Measurements from ENCODE around the gene HOXD12.

HOXD12 gene

DNA sequence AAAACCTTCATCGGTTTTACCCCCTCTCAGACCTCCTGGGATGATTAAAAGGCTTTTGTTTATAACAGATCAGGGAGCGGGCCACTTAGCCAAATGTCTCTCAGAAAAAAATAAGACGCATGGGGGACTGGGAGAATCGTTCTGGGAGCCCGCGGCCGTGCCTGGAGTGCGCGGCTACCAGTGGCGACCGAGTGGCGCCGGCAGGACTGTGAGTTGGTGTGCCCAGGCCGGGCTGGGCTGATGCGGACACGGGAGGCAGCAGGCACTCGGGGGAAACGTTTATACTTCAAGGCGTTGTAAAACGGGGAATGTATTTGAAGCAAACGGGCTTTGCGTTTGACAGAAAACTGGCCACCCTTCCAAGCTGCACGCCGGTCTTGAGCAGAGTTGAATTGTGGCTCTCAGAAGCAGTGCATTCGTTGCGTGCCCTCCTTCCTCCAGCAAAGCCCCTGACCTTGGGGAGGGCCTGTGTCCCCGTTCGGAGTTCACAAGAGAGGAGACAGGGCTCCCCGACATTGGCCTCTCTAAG, 12.3 kb downstream of the HOXD12 start:
- H3K36me3 ChIP-seq (ENCODE audit: control insufficient read depth, insufficient read depth, low read length, severe bottlenecking): no peaks in the 10 kb centered on the region
- H3K27me3 ChIP-seq (replicated peaks; ENCODE audit: control insufficient read depth, insufficient read depth, low read length): peaks cover 78% of the 10 kb centered on the region
- no peak overlapping the region for H3K9ac ChIP-seq (ENCODE audit: low read length)
- H3K4me3 ChIP-seq (ENCODE audit: low read length): no peak overlapping the region
- peaks cover 3% of the 10 kb centered on the region for H3K9me3 ChIP-seq (ENCODE audit: control insufficient read depth, low read length)
- no peak for DNase-seq (ENCODE audit: low read depth)
- H3K4me1 ChIP-seq (ENCODE audit: control insufficient read depth, insufficient read depth, low read length): no peaks in the 10 kb centered on the region

DNA sequence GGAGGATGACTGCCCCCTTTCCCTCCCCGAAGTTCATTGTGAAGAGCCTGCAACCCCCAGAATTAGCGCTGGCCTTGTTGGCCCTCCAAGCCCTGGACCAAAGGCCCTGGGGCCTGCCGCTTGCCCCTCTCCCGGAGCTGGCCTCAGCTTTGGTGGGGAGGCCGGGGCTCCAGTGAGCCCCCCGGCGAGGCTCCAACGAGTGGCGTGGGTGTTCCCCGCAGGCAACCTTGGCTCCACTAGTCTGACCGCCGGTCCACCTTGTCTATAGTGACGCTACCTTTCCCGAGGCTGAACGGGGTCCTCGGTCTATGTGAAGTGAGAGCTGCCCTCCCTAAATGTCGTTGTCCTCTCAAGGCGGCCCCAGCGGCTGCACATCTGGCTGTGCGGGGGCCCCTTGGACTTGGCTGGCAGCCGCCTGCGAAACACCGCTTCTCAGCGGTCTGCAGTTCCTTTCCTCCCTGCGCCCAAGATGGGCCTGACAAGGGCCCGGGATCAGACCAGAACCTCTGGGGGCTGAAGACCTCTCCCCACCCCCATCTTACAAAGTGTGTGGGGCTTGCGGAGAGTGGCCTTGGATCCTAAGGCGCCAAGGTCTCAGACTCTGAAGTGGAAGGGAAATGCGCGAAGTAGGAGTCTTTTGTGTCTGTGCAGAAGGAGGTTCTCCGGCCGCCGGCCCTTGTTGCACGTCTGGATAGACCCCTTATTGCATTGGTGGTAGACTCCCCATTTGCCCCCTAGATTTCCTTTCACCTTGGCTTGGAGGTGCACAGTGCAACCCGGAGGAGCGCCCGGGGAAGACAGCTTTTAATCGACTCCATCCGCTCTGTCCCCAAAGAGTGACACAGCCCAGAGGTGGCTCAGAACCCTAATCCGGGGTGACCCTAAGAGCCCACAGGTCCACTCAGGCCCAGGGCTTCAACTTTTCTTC, 13.0 kb downstream of the HOXD12 start:
- DNase-seq (ENCODE audit: low read depth): no peak
- H3K4me1 ChIP-seq (ENCODE audit: control insufficient read depth, insufficient read depth, low read length): peaks cover 5% of the 10 kb centered on the region
- H3K27me3 ChIP-seq (replicated peaks; ENCODE audit: control insufficient read depth, insufficient read depth, low read length): peaks cover 82% of the 10 kb centered on the region
- no peaks in the 10 kb centered on the region for H3K36me3 ChIP-seq (ENCODE audit: control insufficient read depth, insufficient read depth, low read length, severe bottlenecking)
- H3K4me3 ChIP-seq (ENCODE audit: low read length): no peak overlapping the region
- no peak overlapping the region for H3K9ac ChIP-seq (ENCODE audit: low read length)
- H3K9me3 ChIP-seq (ENCODE audit: control insufficient read depth, low read length): peaks cover 4% of the 10 kb centered on the region

DNA sequence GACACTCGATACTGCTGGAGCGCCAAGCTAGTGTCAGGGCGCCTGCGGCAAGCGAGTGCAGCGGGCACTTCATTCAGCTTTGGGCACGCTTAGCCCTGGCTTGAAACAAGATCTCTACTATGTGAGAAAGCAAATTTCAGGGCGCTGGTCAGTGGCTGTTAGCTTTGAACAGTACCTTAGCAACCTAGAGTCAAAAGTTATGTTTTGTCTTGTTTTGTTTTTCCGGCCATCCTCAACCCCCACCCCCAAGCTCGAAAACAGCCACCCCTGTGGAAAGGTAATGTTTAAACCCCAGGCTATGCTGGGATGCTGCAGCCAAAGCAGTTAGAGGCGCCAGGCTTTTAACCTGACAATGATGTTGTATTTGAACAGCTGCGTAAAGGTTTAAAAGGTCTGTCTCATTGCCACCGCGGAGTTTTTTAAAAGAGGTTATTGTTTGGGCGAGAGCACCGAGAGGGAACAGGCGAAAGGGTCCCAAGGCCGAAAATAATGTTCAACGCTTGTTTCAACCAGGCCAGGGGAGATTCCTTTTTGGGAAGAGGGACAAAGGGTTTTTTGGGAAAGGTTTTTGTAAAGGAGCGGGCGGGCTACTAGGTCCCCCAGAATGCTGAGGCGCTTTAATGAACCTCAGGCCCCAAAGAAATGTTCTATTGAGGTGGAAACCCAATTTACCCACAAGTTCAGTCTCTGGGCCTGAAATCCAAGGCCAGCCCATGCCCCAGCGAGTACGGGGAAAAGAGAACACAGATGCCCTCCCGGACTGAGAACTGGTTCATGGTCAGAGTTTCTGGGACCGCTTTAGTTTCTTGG, 14.7 kb downstream of the HOXD12 start:
- Histone ChIP-seq H3K4me3 (ENCODE audit: low read length) (no peak overlapping the region), H3K36me3 (ENCODE audit: control insufficient read depth, insufficient read depth, low read length, severe bottlenecking) (no peaks in the 10 kb centered on the region), H3K9me3 (ENCODE audit: control insufficient read depth, low read length) (peaks cover 9% of the 10 kb centered on the region), H3K4me1 (ENCODE audit: control insufficient read depth, insufficient read depth, low read length) (peaks cover 5% of the 10 kb centered on the region), H3K9ac (ENCODE audit: low read length) (no peak overlapping the region), H3K27me3 (replicated peaks; ENCODE audit: control insufficient read depth, insufficient read depth, low read length) (peaks cover 92% of the 10 kb centered on the region)
- DNase-seq (ENCODE audit: low read depth): no peak

DNA sequence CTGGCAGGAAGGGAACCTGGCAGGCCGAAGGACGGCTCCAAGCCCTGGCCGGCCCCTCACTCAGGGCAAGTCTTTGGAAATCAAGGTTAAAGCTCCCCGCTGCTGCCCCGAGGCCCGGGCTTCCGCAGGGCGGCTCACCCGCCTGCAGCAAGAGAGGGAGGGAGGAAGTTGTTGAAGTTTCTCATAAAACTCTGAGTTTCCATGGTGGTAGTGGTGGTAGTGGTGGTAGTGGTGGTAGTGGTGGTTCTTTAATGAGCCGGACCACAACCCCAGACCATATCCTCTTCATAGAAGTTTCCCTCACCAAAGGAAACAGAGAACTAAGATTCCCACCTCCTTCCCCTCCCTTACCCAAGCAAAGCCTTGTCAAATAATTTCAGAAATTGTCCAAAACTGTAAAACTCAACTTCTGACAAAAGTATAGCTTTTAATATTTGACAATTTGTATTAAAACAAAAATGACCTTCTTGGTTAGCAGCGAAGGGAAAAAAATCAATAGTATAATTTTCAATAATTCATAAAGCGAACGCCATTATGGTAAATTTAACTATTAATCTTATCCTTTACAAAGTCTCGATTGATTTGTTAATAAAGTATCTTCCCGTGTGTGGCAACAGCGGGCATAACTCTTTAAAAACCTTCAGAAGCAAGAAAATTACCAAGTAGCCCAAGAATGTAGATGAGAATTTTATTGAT, 15.5 kb downstream of the HOXD12 start:
- DNase-seq (ENCODE audit: low read depth): no peak
- Histone ChIP-seq H3K27me3 (replicated peaks; ENCODE audit: control insufficient read depth, insufficient read depth, low read length) (peaks cover 92% of the 10 kb centered on the region), H3K4me1 (ENCODE audit: control insufficient read depth, insufficient read depth, low read length) (peaks cover 5% of the 10 kb centered on the region), H3K9ac (ENCODE audit: low read length) (no peak overlapping the region), H3K4me3 (ENCODE audit: low read length) (no peak overlapping the region), H3K36me3 (ENCODE audit: control insufficient read depth, insufficient read depth, low read length, severe bottlenecking) (no peaks in the 10 kb centered on the region), H3K9me3 (ENCODE audit: control insufficient read depth, low read length) (peaks cover 9% of the 10 kb centered on the region)

DNA sequence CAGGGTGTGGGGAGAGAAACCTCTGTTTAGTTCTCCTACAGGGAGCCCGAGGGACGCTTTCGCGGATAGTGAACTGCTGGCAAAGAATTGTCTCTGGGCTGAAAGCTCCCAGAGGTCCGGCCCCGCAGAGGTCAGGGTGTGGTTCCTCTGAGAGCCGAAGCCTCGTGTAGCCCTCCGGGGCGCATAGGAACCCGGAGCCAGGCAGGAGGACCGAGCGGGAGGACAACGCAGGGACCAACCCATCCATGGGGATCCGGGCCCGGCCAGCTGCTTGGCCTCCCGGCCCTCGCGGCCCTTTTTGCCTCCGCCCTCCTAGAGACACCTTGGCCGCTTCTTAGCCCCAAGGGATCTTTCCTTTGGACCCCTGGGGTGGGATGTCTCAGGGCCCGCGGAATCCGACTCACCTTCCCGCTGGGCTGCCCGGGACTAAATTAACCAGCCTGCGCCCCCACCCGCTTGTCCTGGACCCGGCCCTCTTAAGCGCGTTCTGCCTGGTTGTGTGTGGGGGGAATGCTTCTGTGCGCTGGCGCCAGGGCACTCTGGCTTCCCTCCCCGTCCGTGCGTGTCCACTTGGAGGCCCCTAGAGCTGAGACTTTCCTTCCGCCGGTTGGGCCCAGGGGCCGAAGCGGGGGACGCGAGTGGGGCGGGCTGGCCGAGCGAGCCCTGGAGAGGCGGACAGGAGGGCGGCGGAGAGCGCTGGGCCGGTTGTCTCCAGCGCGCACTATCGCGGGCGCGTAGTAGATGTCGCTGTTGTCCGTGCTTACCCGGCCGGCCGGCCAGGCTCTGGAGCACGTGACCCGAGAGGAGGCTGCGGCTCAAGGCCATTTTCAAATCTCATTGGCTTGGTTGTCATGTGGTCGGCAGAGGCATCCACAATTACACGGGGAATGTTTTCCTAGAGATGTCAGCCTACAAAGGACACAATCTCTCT, 16.6 kb downstream of the HOXD12 start, which contains the start of gene HOXD10:
Gene HOXD10, plus strand, starts transcription at position 896 of the 931 bp plus-strand sequence. CDS start 56 bp downstream, outside the sequence.
- no peaks in the 10 kb centered on the region for H3K36me3 ChIP-seq (ENCODE audit: control insufficient read depth, insufficient read depth, low read length, severe bottlenecking)
- no peak for DNase-seq (ENCODE audit: low read depth)
- H3K4me1 ChIP-seq (ENCODE audit: control insufficient read depth, insufficient read depth, low read length): peaks cover 5% of the 10 kb centered on the region
- peak within 1 kb of the TSS; percentile 62 for H3K9ac ChIP-seq (ENCODE audit: low read length)
- peak within 1 kb of the TSS; percentile 73 for H3K4me3 ChIP-seq (ENCODE audit: low read length)
- H3K27me3 ChIP-seq (replicated peaks; ENCODE audit: control insufficient read depth, insufficient read depth, low read length): peaks cover 92% of the 10 kb centered on the region
- H3K9me3 ChIP-seq (ENCODE audit: control insufficient read depth, low read length): peaks cover 9% of the 10 kb centered on the region

DNA sequence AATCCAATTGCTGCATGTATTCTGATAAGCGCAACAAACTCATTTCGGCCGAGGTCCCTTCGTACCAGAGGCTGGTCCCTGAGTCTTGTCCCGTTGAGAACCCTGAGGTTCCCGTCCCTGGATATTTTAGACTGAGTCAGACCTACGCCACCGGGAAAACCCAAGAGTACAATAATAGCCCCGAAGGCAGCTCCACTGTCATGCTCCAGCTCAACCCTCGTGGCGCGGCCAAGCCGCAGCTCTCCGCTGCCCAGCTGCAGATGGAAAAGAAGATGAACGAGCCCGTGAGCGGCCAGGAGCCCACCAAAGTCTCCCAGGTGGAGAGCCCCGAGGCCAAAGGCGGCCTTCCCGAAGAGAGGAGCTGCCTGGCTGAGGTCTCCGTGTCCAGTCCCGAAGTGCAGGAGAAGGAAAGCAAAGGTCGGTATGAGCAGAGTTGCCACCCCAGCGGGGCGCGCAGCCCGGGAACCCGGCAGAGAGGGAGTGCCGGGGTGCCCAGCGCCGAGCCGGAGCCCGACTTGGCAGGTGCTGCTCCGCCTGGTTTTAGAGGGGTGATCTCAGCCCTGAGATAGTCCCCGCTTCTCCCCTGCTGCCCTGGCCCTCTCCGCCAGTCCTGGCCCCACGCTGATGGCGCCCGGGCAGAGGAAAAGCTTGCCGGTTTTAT, 17.7 kb downstream of the HOXD12 start:
- no peaks in the 10 kb centered on the region for H3K36me3 ChIP-seq (ENCODE audit: control insufficient read depth, insufficient read depth, low read length, severe bottlenecking)
- H3K9me3 ChIP-seq (ENCODE audit: control insufficient read depth, low read length): peaks cover 9% of the 10 kb centered on the region
- H3K27me3 ChIP-seq (replicated peaks; ENCODE audit: control insufficient read depth, insufficient read depth, low read length): peaks cover 86% of the 10 kb centered on the region
- peak overlapping the region; percentile 73 for H3K4me3 ChIP-seq (ENCODE audit: low read length)
- no peak overlapping the region for H3K9ac ChIP-seq (ENCODE audit: low read length)
- DNase-seq (ENCODE audit: low read depth): no peak
- peaks cover 5% of the 10 kb centered on the region for H3K4me1 ChIP-seq (ENCODE audit: control insufficient read depth, insufficient read depth, low read length)

DNA sequence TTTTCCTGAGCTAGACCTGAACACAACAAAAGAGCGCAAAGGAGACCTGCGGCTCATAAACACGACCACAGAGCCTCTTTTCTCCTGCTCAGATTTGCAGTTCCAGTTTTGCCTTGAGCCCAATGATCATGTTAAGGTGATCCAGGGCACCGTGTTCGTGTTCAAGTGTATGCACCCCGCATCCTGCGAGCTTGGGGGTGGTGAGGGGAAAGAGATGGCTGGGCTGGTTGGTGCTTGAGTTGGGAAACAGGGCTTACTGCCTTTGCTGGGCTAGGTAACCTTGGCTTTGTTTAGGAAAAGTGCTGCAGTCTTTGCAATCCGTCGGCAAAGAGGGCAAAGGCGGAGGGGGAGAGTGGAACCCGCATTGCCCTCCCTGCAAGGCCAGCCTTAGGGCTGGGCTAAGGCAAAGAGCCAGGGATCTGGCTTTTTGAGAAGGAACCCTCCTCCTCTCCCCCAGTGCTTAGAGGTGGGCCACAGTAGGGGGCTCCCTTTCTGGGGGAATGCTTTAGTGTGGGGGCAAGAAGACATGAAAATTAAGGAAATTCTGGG, 18.3 kb downstream of the HOXD12 start:
- no peak for DNase-seq (ENCODE audit: low read depth)
- no peak overlapping the region for H3K9ac ChIP-seq (ENCODE audit: low read length)
- no peak overlapping the region for H3K4me3 ChIP-seq (ENCODE audit: low read length)
- peaks cover 5% of the 10 kb centered on the region for H3K4me1 ChIP-seq (ENCODE audit: control insufficient read depth, insufficient read depth, low read length)
- no peaks in the 10 kb centered on the region for H3K36me3 ChIP-seq (ENCODE audit: control insufficient read depth, insufficient read depth, low read length, severe bottlenecking)
- peaks cover 80% of the 10 kb centered on the region for H3K27me3 ChIP-seq (replicated peaks; ENCODE audit: control insufficient read depth, insufficient read depth, low read length)
- peaks cover 9% of the 10 kb centered on the region for H3K9me3 ChIP-seq (ENCODE audit: control insufficient read depth, low read length)

DNA sequence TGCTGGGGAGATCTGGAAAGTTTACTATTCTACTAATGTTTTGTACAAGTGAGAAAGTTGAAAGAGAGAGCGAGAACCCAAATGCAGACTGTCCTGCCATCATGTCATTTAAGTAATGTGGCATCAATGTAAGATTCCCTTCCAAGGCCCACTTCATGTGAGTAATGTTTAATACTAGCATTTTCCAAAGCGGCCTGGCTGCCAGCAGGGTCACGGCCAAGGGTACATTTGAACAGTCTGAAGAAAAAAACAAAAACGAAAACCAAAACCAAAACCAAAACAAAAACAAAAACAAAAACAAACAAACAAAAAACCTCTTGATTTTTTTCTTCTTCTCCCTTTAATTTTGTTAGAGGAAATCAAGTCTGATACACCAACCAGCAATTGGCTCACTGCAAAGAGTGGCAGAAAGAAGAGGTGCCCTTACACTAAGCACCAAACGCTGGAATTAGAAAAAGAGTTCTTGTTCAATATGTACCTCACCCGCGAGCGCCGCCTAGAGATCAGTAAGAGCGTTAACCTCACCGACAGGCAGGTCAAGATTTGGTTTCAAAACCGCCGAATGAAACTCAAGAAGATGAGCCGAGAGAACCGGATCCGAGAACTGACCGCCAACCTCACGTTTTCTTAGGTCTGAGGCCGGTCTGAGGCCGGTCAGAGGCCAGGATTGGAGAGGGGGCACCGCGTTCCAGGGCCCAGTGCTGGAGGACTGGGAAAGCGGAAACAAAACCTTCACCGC, 19.2 kb downstream of the HOXD12 start:
- Histone ChIP-seq H3K4me1 (ENCODE audit: control insufficient read depth, insufficient read depth, low read length) (peaks cover 5% of the 10 kb centered on the region), H3K9ac (ENCODE audit: low read length) (no peak overlapping the region), H3K4me3 (ENCODE audit: low read length) (no peak overlapping the region), H3K9me3 (ENCODE audit: control insufficient read depth, low read length) (peaks cover 9% of the 10 kb centered on the region), H3K27me3 (replicated peaks; ENCODE audit: control insufficient read depth, insufficient read depth, low read length) (peaks cover 72% of the 10 kb centered on the region), H3K36me3 (ENCODE audit: control insufficient read depth, insufficient read depth, low read length, severe bottlenecking) (no peaks in the 10 kb centered on the region)
- no peak for DNase-seq (ENCODE audit: low read depth)

DNA sequence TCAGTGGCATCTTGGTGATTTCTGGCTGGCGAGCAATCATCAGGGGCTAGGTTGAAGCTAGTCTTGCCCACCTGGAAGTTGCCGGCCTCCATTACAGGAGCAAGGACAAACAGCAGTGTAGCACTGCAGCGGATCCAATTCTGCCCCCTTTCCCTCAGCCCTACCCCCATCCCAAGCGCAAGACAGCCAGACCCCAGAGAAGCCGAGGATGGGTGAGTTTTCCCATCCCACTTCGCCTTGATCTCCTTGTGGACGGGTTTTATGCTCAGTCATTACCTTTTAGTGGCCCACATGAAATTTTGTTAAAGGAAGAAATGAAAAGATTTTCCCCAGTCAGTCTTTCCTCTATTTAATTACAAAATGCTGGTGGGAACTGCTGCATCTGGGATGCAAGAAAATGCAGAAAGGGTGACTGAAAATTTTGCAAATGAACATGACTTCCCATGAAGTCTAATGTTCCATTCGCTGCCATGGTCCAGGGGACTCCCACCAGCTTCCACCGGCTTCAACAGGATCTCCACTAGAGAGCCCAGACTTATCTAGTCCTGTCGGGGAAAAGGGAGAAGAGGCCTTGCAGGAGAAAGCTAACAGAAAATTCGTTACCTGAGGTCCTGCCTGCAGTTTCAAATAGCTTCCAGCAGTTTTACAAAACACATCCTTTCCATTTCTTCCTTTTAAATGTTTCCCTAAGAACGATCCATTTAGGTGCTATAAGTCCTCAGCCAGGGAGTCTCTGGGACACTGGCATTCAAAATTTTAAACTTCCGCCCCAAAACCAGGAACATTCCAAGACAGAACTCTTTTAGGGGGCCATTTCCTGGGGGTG, 21.0 kb downstream of the HOXD12 start:
- Histone ChIP-seq H3K9me3 (ENCODE audit: control insufficient read depth, low read length) (peaks cover 9% of the 10 kb centered on the region), H3K36me3 (ENCODE audit: control insufficient read depth, insufficient read depth, low read length, severe bottlenecking) (no peaks in the 10 kb centered on the region), H3K27me3 (replicated peaks; ENCODE audit: control insufficient read depth, insufficient read depth, low read length) (peaks cover 56% of the 10 kb centered on the region), H3K4me1 (ENCODE audit: control insufficient read depth, insufficient read depth, low read length) (peaks cover 5% of the 10 kb centered on the region), H3K9ac (ENCODE audit: low read length) (no peak overlapping the region), H3K4me3 (ENCODE audit: low read length) (no peak overlapping the region)
- DNase-seq (ENCODE audit: low read depth): no peak
